Islet of Langerhans (tissue), 1 donor: Measurements from ENCODE around the gene RAB3C.

Experiments used
- FAIRE-seq: peaks from one replicate; lab custom pipeline; 2011; peaks lifted over from hg19 to GRCh38; lab: Jason Lieb, UNC

Gene RAB3C

DNA sequence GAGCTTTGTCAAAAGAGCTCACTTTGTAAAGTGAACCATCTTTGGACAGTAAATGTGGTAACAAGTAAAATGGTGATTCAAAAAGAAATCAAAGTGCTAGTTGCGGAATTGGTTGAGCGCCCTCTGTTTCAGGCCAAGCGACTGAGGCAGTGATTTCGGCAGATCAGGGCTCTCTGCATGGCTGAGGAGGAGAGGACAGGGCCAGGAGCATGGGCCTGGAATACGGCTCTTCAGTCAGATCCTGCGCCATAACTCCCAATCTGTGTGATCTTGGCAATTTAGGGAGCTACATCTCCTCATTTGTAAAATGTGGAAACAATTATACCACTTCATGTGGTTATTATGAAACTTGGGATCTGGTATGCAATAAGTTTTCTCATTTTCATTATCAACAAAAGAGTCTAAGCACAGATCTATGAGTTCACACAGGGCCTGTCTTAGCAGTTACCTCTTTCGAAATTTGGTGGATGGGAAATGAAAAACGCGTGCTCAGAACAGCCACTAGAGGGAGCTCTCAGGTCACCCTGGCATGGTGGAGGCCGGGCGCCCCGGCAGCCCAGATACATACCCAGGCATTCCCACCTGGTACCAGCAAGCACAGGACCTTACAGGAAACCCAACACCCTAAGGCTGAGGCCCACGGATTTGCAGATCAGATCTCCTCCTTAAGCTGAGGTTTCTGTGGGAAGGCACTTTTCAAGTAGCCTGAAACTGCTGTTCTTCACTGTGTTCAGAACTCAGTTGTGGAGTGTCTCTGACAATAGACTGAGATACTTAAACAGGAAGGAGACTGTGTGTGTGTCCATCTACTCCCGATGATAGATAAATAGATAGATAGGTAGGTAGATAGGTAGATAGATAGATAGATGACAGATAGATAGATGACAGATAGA lies 303.7 kb downstream of the RAB3C start:
- no peak for FAIRE-seq

DNA sequence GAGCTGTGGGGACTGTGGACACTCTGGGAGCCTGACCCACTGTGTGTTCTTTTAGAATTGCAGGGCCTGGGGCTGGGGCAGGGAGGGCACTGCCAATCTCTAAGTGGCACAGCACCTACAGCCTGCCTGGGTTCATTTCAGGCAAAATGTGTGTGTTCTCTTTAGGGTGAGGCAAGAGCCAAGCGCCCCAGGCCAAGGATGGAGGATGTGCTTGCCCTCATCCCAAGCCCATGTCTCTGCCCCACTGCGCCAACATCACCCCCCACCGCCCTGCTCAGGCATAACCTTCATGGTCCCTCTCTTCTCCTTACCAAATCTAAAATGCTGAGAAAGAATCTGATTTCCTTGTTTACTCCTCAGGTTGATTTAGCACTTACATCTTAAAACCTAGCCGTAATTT lies 304.4 kb downstream of the RAB3C start:
- no peak for FAIRE-seq

DNA sequence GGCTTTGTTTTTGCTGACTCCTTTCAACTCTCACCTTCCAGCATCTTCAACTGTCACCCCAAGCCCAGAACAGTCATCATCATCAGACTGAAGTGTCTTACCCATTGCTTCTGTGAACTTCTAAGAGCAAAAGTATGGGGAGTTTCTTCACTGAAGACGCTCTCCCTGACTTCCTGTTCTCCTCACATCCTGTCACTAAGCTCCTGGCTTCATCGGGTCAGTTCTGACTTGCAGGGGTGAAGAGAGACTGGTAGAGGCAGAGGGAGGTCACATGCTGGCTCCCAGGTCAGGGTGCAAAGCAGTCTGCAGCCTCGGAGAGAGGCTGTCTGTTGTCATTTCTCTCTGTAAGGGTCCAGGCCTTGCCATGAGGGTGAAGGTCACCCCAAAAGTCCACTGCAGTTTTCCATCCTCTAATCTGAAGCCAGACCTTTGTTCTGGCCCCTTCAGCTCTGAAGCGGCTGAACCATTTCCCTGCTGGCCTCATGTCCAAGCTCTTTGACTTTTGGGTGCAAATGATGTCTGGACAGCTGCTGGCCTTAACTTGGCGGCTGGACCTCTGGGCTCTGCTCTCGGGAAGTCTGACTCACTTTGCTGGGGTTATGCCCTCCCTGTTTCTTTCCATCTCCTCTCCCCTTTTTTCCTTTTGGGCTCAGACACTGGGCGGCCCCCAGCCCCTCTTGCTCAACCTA lies 305.0 kb downstream of the RAB3C start:
- no peak for FAIRE-seq

DNA sequence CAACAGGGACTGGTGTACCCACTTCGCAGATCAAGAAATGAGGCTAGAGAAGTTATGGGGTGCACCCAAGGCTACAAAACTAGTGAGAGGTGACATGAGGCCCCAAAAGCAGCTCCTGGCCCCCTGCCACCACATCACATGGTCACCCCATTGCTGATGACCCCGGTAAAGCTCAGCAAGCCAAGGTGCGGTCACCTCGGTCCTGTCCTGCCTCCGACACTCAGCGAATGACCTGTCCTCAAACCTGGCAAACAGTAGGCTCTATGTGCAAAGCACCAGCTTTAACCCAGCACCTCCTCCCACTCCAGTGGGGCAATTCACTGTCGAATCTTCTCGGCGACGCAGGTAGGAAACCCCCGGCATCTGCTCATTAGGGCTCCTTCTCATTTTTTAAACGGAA lies 307.4 kb downstream of the RAB3C start:
- no peak for FAIRE-seq

DNA sequence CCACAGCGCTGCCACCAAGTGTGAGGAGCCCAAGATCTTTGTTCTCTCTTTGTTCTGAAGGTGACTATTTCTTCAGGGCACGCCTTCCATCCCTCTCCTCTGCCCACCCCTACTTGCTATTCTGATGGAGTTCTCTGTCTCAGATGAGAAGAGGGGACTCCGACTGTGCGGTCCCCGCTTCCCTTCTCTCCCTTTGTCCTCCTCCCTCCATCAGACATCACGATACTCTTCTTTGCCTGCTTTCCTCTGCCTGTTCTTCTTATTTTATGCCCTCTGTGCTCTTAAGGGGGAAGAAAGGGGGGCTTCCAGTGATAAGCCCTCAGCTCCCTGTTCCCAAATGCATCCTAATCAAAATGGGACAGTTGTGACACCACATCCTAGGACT lies 307.8 kb downstream of the RAB3C start:
- FAIRE-seq: no peak

DNA sequence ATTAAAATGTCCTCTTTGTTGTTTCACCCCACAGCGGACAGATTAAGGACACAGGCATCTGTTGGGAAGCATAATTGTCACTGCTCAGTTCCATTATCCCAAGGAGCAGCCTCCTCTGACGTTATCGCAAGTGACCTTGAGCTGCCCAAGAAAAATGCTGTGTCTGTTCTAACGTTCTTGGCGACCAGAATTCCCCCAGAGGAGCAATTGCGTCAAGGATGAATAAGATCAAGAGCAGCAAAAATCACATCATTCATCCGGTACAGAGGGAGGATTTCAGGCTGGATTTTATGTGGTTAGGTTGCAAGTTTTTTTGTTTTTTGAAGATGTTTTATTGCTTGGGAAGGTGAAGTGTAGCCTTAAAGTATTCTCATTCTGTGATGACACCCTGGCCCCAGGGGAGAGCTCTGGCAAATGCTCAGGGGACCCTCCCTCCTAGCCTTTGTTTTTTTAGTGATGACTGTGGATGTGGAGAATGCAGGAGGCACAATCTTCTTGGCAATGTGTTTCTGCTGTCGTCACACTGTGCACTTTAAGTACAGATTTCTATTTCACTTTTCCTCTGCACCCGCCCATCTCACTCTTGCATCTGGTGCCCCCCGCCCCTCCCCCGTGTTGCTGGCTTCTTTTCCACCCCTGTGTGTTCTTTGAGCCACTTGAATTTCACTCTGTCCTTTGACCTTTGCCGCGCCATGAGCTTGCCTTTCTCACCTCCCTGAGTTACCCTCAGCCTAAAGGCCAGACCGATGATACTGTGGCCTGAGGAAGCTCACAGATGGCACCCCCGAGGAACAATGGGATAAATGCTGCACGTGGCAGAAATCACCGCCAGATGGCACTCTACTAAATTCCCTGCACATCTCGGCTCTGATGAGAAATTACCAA lies 308.5 kb downstream of the RAB3C start:
- no peak for FAIRE-seq

DNA sequence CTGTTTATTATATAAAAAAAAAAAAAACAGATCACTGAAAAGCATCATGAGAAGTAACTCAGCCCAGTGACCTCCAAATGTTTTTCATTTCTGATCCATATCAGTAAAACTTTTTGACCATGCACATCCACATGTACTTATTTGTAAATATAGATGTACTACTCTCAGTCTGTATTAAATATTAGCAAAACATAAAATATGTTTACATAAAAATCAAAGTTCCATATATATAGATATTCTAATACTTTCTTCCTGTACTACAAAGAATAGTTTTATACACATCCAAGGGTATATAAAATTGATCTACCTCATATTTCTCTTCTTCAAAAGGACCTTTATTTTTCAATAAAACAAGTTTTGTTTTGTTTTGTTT lies 309.1 kb downstream of the RAB3C start:
- FAIRE-seq: peak; percentile 98

DNA sequence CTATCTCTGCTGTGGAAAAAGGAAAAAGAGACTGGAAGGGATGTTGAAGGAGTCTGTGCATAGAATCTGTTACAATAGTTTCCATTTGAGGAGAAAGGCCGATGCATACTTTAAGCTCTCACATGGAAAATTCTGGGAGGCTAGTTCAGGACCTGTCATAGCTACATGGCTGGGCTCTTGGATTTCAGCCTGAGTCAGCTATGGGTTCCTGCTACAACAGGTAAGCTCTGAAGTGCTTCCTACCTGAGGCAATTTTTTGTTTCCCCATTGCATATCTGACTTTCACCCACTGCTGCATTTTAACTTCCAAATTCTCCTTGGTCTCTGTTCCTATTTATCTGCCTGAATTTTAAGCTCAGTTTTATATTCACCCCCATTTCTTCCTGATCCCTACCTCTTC lies 310.7 kb downstream of the RAB3C start:
- FAIRE-seq: no peak

DNA sequence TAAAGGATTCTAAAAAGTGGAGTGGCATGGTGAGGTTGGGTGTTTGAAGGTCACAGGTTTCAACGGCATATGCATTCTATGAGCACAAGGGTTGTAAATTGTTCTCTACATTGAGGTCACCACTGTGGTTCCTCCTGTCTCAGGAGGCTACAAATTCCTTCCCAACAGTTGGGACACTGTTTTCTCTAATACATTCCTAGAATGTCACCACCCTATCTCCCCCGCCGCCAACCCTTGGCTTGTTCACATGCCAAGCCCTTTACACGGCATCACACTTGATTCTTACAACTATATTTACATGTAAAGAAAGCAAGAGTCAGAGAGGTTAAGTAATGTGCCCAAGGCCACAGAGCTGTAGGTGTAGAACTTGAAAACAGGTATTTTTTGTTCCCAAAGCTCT lies 315.1 kb downstream of the RAB3C start:
- no peak for FAIRE-seq

DNA sequence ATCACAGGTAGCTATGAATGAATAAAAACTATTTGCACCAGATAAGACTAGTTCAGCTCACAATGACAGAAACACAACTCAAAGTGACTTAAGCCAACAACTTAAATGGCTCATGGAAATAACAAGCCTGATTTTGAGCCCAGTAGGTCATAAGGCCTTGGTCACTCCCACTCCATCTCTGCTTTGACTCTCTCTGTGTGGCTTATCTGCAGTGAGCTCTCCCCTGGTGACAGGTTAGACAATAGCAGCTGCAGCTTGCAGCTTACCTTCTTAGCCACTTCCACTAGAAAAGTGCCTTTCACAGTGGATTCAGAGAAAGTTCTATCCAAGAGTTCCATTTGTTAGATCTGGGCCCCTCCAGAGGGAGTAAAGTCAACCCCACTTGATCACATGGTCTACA lies 315.7 kb downstream of the RAB3C start:
- no peak for FAIRE-seq

DNA sequence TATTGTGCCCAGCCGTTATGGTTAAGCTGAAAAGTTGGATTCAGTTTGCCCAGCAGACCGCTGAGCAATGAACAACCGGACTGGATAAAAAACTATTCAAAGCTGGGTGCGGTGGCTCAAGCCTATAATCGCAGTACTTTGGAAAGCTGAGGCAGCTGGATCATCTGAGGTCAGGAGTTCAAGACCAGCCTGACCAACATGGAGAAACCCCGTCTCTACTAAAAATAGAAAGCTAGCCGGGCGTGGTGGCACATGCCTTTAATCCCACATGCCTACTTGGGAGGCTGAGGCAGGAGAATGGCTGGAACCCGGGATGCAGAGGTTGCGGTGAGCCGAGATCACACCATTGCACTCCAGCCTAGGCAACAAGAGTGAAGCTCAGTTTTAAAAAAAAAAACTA lies 318.4 kb downstream of the RAB3C start:
- no peak for FAIRE-seq

DNA sequence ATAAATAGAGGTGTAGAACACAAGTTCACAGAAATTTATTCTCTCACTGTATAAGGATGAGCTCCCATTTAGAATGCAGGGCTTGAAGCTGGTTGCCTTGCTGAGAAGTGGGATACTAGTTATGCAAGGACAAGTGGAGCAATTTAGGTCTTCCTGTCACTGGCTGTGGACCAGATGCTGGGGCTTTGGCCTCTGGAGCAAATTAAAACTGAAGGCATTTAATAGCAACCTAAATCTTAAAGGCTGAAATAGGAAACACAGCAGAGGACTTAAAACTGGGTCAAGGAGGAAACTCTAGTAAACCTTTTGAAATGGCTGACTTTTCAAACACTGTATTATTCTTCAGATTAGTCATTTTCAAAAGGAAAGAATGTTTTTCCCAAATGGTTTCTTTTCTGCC lies 319.4 kb downstream of the RAB3C start:
- no peak for FAIRE-seq

DNA sequence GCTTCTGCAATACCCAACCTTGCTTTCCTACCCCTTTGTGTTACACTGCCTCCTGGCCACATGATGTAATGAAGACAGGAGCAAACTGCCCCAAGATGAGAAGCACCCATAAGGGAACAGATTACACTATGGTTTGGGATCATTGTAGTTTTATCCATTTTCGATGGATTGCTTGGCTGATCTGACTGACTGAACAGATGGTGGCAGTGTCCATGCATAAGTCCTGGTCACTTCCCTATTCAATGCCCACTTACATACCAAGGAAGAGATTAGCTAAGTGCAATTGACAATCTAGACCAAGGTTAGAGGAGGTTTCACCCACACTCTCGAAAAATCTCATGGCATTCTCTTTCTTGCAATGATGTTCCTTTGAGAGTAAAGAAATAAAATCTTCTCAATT lies 319.9 kb downstream of the RAB3C start:
- FAIRE-seq: no peak

DNA sequence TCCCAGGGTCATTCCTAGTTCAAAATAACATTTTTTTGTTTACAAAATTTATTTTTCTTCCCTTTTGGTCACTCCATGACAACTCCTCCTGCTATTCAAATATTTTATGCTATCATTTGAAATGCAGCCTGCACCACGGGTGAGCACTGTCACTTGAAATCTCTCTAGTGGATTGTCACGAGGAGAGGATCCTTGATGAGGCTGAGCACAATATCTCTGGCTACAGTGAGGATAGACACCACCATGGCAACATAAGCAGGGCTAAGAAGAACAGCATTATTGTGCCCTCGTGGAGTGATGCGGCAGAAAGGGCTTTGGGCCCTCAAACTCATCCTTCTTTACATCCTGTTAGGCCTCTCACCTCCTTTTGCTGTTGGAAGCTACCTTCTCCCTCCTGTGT lies 321.9 kb downstream of the RAB3C start:
- no peak for FAIRE-seq

DNA sequence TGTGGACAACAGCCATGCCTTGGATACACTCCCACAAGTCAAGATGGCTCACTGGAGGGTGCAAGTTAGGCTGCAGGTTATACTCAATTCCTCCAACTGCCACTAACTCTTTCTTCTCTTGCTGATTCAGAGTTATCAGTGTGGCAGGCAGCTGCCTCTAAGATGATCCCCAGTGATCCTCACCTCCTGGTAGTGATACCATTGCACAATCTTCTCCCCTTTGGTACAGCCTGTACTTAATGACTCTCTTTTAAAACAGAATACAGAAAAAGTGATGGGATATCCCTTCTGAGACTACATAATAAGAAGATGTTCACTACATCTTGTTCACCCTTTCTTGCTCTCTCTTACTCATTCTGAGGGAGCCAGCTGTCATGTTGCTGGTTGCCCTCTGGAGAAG lies 323.1 kb downstream of the RAB3C start:
- no peak for FAIRE-seq
